Adrenal gland (tissue), 12 donors: ENCODE measurements around the gene ETV6. TPM values are rescaled to one million over a fixed set of nuclear protein-coding genes. Genes with fewer than 3 reads are reported as not detected.
A peak's percentile ranks its signal among the peaks of the same experiment; 100 is the strongest.

Source experiments
- DNase-seq, 7 donors: peaks; one replicate each; pipeline ENCODE4 v3.0.0-alpha.2; 2019 to 2020
- H3K27ac ChIP-seq, 5 donors: fragments of 200-600 bp; sonication (generic) in 4 of 5; 1 replicate in 3 of 5; 2 replicates in 2 of 5; pipeline versions ENCODE4 v1.5.1 to v1.8.0; 2016 to 2020; ENCODE audit warnings: mild to moderate bottlenecking in 1 of 5
- H3K27me3 ChIP-seq: fragments of 200-600 bp; 2 replicates; pipeline ENCODE4 v1.8.0; 2021
- H3K36me3 ChIP-seq, 2 donors: fragments of 200-600 bp; replicated peaks in 1 of 2; 1 replicate in 1 of 2; 2 replicates in 1 of 2; pipeline versions ENCODE4 v1.5.1 to v1.8.0; 2018 to 2022
- H3K4me1 ChIP-seq, 2 donors: fragments of 200-600 bp; replicated peaks in 1 of 2; 1 replicate in 1 of 2; 2 replicates in 1 of 2; pipeline versions ENCODE4 v1.5.1 to v1.8.0; 2018 to 2021
- H3K4me3 ChIP-seq, 4 donors: fragments of 200-600 bp; sonication (generic) in 3 of 4; one replicate each; pipeline ENCODE4 v1.5.1; 2016 to 2018
- H3K9me3 ChIP-seq, 3 donors: fragments of 200-600 bp; sonication (generic) in 1 of 3; replicated peaks in 1 of 3; 1 replicate in 2 of 3; 2 replicates in 1 of 3; pipeline versions ENCODE4 v1.5.1 to v1.8.0; 2016 to 2021
- CTCF ChIP-seq, 6 experiments: fragments of 450-650 bp in 4 of 6; fragments of 200-600 bp in 2 of 6; sonication (generic) in 1 of 6; IDR thresholded peaks; 1 replicate in 5 of 6; 2 replicates in 1 of 6; pipeline versions ENCODE4 v1.5.1 to v1.8.0; 2016 to 2021; ENCODE audit warnings: antibody characterized with exemption in 6 of 6, mild to moderate bottlenecking in 2 of 6, moderate library complexity in 1 of 6
- POLR2A ChIP-seq, 2 donors: fragments of 450-650 bp; IDR thresholded peaks; one replicate each; pipeline ENCODE4 v1.6.1; 2017; ENCODE audit warnings: antibody characterized with exemption in 2 of 2, mild to moderate bottlenecking in 2 of 2, moderate library complexity in 1 of 2
- WGBS, 4 donors: extraction: QIAGEN DNeasy Blood & Tissue Kit in 2 of 4; methylation state at CpG; one replicate each; pipeline versions ENCODE4 v1.1.5 to v1.1.7; 2013 to 2017; 5-methylcytosine and 5-hydroxymethylcytosine counted together
- intact Hi-C, 2 donors: fragments of 100-400 bp; cut with DNase I; formaldehyde crosslinking; loops; one replicate each; pipeline versions ENCODE4 v1.14.1 to v1.15.0; 2022 to 2023
- polyA plus RNA-seq, 3 donors: library from polyadenylated mRNA; stranded (reverse); fragments of 200-250 nt in 2 of 3; fragments of 350-450 nt in 1 of 3; fragmentation: Illumina TruSeq in 1 of 3; extraction: RNeasy Lipid Tissue Mini Kit (QIAGEN cat#74804) in 1 of 3; gene quantifications; one replicate each; pipeline ENCODE4 v1.2.3, GENCODE V29; 2013 to 2014
- total RNA-seq, 9 donors: library from RNA; depleted of rRNA in 4 of 9; stranded (reverse); fragments of >200 nt in 4 of 9; fragments of 120-200 nt in 1 of 9; fragmentation: NEBNext Ultra II Directional in 1 of 9; extraction: Animal tissue kit (Norgen Biotek cat#: 25700) in 1 of 9; gene quantifications; one replicate each; pipeline versions ENCODE4 v1.1.0 to v1.2.4, GENCODE V29; 2013 to 2023
- donor health status: healthy with polysubstance abuse.
- donor health status: Bipolar disorder and iron deficiency.
- donor health status: DM: yes; HTN: yes; CAD: no.
- donor health status: DM: no; HTN: no; CAD: no.
- donor health status: DM: no; HTN: no; CAD: no.
- donor health status: DM: yes; HTN: yes; CAD: no.

ETV6 gene
- total and polyA plus RNA-seq, 12 donors: 9.6 to 46.6 (median 19.5) TPM

GRCh38 chr12:11703378-11703777 is 53.9 kb downstream of the ETV6 start:
- no peaks in the 10 kb centered on the region for H3K27me3 ChIP-seq
- no peak overlapping the region for H3K4me3 ChIP-seq
- DNase-seq: no peak
- no peaks in the 10 kb centered on the region for H3K9me3 ChIP-seq
- intact Hi-C loops: no loop called here
- WGBS, 4 donors: 89 to 96% (median 92%) methylated on average over 4 of the region's 4 CpGs
- no peak for TF ChIP-seq CTCF (IDR thresholded peaks at IDR 0.05)
- no peak for TF ChIP-seq POLR2A (IDR thresholded peaks at IDR 0.05)
- H3K36me3 ChIP-seq: no peaks in the 10 kb centered on the region
- H3K4me1 ChIP-seq: peaks cover 48 to 65% of the 10 kb centered on the region in 2 donors
- no peak overlapping the region for H3K27ac ChIP-seq

GRCh38 chr12:11704089-11704488 is 54.6 kb downstream of the ETV6 start:
- Histone ChIP-seq H3K9me3 (no peaks in the 10 kb centered on the region), H3K4me1 (peaks cover 48 to 70% of the 10 kb centered on the region in 2 donors), H3K4me3 (no peak overlapping the region), H3K27me3 (no peaks in the 10 kb centered on the region), H3K36me3 (no peaks in the 10 kb centered on the region), H3K27ac (peak overlapping the region in 3 of 5 donors; percentile 76 to 84 (median 83))
- 90 to 93% (median 90%) methylated on average over 8 of the region's 8 CpGs for WGBS, 4 donors
- intact Hi-C loops: no loop called here
- TF ChIP-seq CTCF (IDR thresholded peaks at IDR 0.05): no peak
- no peak for TF ChIP-seq POLR2A (IDR thresholded peaks at IDR 0.05)
- DNase-seq: no peak

GRCh38 chr12:11705010-11705409 is 55.5 kb downstream of the ETV6 start:
- TF ChIP-seq CTCF (IDR thresholded peaks at IDR 0.05) (no peak), POLR2A (IDR thresholded peaks at IDR 0.05) (peak in 1 of 2 donors; percentile 41)
- Histone ChIP-seq H3K4me3 (no peak overlapping the region), H3K36me3 (no peaks in the 10 kb centered on the region), H3K9me3 (no peaks in the 10 kb centered on the region), H3K27ac (peak overlapping the region; percentile 70 to 84 (median 76)), H3K27me3 (no peaks in the 10 kb centered on the region), H3K4me1 (peaks cover 52 to 72% of the 10 kb centered on the region in 2 donors)
- WGBS, 4 donors: 32 to 42% (median 36%) methylated on average over 7 of the region's 7 CpGs
- peak; percentile 44 to 78 (median 69) for DNase-seq
- intact Hi-C loops: no loop called here

GRCh38 chr12:11706509-11707379 is 57.3 kb downstream of the ETV6 start:
- no peak for DNase-seq
- 59 to 70% (median 68%) methylated on average over 10 of the region's 10 CpGs for WGBS, 4 donors
- TF ChIP-seq POLR2A (IDR thresholded peaks at IDR 0.05) (no peak), CTCF (IDR thresholded peaks at IDR 0.05) (no peak)
- intact Hi-C loops: no loop called here
- H3K27ac ChIP-seq: peak overlapping the region in 3 of 5 donors; percentile 66 to 84 (median 83)
- no peaks in the 10 kb centered on the region for H3K36me3 ChIP-seq
- H3K4me3 ChIP-seq: no peak overlapping the region
- H3K27me3 ChIP-seq: no peaks in the 10 kb centered on the region
- no peaks in the 10 kb centered on the region for H3K9me3 ChIP-seq
- H3K4me1 ChIP-seq: peaks cover 41 to 75% of the 10 kb centered on the region in 2 donors
